Stimulated activated CD8-positive, alpha-beta memory T cell treated with anti-CD3 and anti-CD28 coated beads, Interleukin-7, amount 100 ng/mL, for 48 hours (primary cell): ENCODE results near the gene CYP4F3.
"Not testable (repeated sequence)": the region's sequence is repeated elsewhere in the genome, so short reads cannot be mapped to it uniquely, and the experiment has no call there.

Experiments used
- DNase-seq, 2 donors: peaks; one replicate each; pipeline ENCODE4 v3.0.0-alpha.2; 2020; ENCODE audit warnings: low read depth in 1 of 2; ENCODE audit errors: extremely low read depth in 1 of 2

The CYP4F3 gene

DNA sequence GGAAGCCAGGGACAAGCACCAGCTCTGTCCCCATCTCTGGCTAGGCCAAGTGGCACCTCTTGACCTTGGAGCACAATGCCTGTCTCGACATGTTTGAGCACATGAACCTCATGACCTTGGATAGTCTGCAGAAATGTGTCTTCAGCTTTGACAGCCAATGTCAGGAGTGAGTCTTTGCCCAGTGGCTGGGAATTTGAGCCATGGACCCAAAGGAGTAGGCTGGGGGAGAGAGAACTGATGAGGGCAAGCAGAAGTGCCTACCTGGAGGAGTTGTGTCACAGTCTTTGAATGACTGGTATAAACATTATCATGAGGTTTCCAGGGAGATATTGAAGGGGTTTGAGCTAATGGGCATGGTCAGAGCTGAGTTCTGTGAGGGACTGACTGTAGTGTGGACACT, 25.5 kb downstream of the CYP4F3 start:
- DNase-seq = no peak

- no peak for DNase-seq
Measured at GRCh38 chr19:15666883-15667282, 26.2 kb downstream of the CYP4F3 start.

DNA sequence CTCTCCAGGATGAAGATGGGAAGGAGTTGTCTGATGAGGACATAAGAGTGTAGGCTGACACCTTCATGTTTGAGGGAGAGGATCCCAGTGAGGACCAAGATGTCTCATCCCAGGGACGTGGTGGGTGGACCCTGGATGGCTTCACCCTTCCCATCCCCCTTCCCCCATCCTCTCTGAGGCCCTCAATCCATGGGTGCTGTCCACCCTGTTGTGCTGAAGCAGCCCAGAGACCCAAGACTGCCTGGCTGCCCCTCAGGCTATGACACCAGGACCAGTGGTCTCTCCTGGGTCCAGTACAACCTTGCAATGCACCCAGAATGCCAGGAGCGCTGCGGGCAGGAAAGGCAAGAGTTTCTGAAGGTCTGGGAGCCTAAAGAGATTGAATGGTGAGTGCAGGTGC, 28.7 kb downstream of the CYP4F3 start:
- DNase-seq = no peak

- DNase-seq = no peak
Measured at GRCh38 chr19:15669891-15670290, 29.2 kb downstream of the CYP4F3 start.

DNA sequence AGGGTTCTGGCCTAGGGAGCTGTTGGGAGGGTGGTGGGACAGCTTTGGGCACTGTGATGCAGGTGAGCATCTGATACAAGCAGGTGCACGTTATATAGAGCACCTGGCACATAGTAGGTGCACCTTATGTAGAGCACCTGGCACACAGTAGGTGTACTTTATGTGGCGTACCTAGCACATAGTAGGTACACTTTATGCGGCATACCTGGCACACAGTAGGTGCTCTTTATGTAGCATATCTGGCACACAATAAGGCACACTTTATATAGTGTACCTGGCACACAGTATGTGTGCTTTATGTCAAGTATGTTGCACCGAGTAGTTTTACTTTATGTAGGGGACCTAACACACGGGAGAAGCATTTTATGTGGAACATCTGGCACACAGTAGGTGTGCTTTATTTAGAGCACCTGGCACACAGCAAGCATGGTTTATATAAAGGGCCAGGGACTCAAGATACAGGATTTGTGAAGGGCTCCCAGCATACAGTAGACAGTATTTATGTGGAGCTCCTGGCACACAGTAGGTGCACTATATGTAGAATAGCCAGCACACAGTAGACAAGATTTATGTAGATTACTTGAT, 30.6 kb downstream of the CYP4F3 start:
- DNase-seq = no peak

GRCh38 chr19:15671891-15672579, 31.3 kb downstream of the CYP4F3 start:
- no peak for DNase-seq

DNA sequence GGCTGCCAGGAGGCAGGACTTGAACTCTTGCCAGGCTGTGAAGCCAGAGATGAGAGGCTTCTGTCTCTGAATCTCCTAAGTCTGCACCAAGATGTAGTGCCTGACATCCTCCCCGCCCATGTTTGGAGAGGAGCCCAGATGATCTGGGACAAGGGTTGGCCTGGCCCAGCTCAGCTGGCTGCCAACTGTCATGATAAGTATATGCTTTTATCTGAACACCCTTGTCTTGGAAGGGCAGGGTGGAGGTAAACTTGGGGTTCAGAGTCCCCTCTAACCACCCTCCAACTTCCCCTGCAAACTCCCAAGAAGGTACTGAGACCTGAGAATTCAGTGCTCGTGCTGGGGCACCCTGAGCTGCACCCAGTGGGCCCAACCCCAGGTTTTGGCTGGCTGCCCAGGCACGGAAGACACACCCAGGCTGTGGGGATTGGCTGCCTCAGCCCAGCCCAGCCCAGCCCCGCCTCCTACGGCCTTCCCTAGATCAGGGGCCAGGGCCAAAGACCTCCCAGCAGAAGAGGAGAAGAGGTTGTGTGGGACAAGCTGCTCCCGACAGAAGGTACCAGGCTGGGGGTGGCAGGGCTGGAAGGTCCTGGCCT, 32.0 kb downstream of the CYP4F3 start, which contains the start of gene CYP4F12:
Gene CYP4F12, plus strand, starts transcription at position 508 of the 596 bp plus-strand sequence. CDS start 443 bp downstream, outside the sequence.
- no peak for DNase-seq

- DNase-seq = no peak
Measured at GRCh38 chr19:15673176-15673654, 32.5 kb downstream of the CYP4F3 start.

DNA sequence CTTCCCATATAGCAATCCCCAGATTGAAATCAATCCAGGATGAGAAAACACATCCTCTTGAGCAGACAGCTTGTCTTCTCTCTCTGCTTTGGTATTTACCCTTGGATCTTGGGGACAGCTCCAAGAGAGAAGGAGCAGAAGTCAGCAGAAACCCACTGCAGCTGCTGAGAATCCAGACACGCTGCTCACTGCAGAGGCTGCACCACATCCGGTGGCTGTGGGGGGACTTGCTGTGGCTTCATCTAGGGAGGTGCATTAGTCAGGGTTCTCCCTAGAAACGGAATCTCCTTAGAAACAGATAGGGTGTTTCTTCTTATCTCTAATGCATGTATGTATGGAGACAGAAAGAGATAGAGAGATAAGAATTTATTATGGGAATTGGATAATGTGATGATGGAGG, 34.9 kb downstream of the CYP4F3 start:
- no peak for DNase-seq

- DNase-seq = no peak
Measured at GRCh38 chr19:15679089-15679488, 38.4 kb downstream of the CYP4F3 start.

DNA sequence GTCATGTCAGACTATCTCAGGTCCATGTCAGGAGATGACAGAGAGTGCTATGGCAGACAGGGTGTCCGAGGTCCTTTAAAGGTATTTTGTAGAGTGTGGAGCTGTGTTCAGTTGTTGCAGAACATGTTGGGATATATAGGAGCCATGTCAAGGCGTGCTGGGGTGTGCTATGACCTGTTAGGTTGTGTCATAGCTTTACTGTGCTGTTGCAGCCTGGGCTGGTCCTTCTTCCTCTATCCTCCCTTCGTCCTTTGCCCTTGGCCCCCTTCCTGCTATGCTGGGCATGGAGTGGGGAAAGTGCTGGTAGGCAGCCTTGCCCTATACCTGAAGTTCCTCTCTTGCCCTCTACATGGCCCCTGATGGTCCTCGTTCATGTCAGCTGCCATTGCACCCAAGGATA, 39.2 kb downstream of the CYP4F3 start:
- not testable (repeated sequence) for DNase-seq

DNA sequence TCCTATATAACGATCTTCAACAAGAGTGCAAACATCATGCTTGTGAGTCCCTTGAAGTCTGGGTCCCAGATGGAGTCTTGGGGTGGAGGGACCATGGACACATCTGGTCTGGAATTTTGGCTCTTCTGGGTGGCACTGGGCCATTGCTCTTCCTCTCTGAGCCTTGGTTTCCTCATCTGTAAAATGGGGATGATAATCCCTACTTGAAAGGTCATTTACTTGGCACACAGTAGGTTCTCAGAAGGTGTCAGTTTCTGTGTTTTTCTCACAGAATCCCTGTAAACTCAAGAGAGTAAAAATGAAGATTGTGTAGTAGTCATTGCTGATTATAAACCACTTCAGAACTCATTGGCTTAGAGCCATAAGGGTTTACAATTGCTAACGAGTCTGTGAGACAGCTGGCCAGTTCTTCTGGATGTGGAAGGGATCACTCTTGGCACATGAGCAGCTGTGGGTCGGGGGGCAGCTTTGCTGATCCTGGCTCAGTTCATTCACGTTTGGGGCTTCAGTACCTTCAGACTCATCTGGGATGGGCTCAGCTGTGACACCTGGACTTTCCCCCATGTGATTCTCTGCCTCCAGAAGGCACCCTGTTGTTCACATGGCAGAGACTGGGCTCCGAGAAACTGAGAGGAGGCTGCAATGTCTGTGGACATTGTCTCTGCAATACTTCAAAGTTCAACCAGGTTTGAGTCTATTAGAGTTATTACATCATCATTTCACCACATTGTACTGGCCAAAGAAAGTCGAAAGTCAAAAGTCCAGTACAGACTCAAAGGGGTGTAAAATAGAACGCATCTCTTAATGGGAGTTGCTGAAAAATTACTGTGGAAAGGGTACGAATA, 40.0 kb downstream of the CYP4F3 start:
- no peak for DNase-seq

GRCh38 chr19:15683411-15683810, 42.7 kb downstream of the CYP4F3 start:
- no peak for DNase-seq

DNA sequence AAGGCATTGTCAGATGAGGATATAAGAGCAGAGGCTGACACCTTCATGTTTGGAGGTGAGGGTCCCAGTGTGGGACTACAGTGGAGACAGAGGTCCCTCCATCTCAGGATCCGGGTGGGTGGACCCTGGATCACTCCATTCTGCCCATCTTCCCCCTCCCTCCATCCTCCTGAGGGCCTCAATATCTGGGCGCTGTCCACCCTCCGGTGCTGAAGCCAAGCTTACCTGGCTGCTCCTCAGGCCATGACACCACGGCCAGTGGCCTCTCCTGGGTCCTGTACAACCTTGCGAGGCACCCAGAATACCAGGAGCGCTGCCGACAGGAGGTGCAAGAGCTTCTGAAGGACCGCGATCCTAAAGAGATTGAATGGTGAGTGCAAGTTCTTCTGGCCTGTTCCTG, 44.1 kb downstream of the CYP4F3 start:
- no peak for DNase-seq

DNA sequence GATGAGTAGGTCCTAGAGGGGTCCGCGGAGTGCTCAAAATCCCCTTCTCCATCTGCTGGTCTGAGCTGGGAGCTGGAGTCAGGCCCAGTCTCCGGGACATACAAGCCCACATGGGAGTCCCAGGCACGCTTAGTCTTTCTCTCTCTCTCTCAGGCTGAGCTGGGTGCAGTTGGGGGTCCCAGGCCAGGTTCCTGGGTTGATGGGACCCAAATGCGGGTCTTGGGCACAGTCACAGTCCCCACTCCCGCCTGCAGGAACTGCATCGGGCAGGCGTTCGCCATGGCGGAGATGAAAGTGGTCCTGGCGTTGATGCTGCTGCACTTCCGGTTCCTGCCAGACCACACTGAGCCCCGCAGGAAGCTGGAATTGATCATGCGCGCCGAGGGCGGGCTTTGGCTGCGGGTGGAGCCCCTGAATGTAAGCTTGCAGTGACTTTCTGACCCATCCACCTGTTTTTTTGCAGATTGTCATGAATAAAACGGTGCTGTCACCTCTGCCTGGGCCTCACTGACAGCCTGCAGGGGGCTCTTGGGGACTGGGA, 56.0 kb downstream of the CYP4F3 start:
- no peak for DNase-seq

DNA sequence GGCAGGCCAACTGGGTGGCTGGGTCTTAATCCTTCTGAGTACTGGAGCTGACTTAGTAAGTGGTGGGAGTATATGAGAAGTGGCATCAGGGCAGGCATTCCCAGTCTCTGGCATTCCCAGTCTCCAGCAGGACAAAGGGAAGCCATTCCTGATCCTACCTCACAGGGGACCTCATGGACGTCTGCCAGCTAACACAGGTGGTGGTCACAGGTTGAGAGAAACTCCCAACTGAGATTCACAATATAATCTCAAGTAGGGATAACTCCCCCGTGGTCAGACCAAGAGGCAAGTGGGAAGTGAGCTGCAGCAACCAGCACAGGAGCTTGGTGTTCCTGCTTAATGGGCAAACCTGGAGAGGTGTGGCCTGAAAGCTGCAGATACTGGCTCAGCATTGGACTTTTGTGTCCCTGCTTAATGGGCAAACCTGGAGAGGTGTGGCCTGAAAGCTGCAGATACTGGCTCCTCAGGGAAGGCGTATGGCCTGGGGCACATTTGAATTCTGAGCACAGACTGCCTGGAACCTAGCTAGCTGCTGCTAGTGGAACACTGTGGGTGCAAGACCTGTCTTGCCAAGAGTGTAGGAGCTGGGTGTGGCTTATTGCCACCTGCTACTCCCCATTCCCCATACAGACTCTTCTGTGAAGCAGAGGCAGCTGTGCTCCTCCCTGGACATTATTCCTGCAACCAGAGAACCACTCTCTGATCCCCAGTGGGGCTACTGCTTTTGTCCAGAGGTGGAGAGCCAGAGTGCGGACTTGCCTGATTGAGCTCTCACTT, 61.2 kb downstream of the CYP4F3 start:
- no peak for DNase-seq

- DNase-seq = no peak
Measured at GRCh38 chr19:15702534-15702930, 61.8 kb downstream of the CYP4F3 start.
